Stimulated activated CD4-positive, alpha-beta T cell treated with anti-CD3 and anti-CD28 coated beads, TNF-alpha, amount 100 ng/mL, for 24 hours (primary cell): ENCODE data around the gene CELF1.

Experiments
- DNase-seq, 3 experiments: peaks; one replicate each; pipeline ENCODE4 v3.0.0-alpha.2; 2020; ENCODE audit warnings: low read depth in 3 of 3

The CELF1 gene

DNA sequence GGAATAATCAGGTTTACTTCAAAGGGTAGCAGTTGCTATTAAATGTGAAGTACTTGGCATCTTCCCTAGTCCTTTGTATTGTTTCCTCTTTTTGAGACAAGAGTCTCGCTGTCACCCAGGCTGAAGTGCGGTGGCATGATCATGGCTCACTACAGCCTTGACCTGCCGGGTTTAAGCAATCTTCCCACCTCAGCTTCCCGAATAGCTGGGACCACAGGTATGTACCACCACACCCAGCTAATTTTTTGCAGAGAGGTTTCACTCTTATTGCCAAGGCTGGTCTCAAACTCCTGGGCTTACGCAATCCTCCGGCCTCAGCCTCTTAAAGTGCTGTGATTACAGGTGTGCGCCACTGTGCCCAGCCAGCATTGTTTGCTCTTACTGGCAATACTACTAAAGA lies 67.8 kb downstream of the CELF1 start:
- DNase-seq = no peak

DNA sequence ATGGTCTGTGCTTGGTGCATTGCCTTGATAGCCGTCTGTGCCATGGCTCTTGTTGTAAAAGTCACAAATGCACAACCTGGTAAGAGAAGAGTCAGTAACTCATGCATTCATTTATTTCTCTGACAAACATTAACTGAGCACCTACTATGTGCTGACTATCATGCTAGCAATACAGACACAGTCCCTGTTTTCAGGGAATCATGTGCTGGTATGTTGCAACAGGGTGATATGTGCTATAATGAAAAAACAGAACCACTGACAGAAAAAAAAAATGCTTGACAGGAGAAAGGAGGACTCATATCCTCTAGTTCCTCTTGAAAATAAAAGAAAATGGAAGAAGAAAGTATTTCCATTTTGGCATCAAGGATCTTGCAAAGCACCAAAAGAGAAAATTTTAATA lies 69.5 kb downstream of the CELF1 start:
- no peak for DNase-seq

DNA sequence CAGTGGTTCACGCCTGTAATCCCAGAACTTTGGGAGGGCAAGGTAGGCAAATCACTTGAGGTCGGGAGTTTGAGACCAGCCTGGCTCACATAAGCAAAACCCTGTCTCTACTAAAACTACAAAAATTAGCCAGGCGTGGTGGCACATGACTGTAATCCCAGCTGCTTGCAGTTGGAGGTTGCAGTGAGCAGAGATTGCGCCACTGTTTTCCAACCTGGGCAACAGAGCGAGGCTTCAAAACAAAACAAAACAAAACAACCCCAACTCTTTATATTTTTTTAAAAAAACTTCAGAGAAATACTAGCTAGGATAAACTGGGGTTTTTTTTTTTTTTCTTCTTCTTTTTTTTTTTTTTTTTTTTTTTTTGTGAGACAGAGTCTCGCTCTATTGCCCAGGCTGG lies 72.2 kb downstream of the CELF1 start:
- no peak for DNase-seq

DNA sequence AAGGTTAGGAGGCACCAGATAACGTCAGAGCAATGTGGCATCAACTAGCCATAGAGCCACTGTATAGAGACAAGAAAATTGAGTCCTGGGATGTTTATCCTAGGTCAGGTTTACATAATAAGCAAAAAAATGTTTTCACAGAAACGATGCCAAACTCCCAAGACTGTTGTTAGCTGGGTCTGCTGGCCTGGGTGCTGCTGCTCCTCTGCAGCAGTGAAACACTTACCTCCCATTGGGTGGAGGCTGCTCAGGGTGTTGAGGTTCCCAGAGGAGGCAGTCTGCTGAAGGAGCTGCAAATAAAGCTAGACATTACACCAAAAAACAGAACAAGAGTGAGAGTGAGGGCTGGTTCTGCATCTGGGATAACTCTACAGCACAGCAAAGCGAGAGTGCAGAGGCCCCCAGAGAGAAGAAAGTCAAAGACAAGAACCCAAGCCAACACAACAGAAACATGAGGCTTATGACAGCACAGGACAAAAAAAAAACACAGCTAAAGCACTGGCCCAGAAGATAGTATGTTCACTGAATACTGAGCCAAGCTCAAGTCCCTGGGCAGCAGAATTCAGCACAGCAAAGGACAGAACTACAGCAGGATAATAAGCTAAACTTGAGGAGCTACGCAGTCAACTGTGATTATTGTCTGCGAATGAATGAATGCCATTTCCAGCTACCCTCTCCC lies 74.1 kb downstream of the CELF1 start:
- no peak for DNase-seq

DNA sequence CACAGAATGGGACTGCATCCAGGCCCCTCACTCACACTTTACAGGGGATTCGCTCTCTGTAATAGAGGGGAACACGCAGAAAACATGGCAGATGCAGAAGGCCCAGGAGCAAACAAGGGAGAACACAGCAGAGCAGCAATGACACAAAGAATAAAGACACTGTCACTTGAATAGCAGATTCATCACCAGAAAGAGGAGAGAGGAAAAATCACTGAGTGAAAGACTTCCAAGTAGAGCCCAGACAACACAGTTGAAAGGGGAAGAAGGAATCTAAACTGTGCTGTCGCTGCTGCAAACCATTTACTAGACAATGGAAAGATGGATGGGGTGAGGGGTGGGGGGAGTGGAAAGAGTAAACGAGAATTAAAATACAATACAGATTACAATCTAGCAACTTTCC lies 75.2 kb downstream of the CELF1 start:
- no peak for DNase-seq

DNA sequence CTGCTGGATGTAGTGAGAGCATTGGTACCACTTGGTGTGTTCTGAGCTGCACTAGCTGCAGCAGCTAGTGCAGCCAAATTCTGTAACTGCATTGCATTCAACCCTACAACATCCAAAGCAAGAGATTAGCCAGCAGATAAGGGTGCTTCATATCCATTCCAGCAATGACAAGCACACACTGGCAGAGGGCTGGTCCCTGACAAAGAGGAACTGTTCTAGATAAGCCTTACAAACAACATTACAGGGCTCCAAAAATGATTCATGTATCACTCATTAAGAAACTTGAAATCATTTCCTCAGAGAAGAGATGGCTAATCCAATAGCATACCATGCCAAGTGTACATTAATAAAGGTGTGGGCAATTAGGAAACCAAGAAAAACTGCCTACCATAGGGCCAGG lies 75.6 kb downstream of the CELF1 start:
- no peak for DNase-seq

DNA sequence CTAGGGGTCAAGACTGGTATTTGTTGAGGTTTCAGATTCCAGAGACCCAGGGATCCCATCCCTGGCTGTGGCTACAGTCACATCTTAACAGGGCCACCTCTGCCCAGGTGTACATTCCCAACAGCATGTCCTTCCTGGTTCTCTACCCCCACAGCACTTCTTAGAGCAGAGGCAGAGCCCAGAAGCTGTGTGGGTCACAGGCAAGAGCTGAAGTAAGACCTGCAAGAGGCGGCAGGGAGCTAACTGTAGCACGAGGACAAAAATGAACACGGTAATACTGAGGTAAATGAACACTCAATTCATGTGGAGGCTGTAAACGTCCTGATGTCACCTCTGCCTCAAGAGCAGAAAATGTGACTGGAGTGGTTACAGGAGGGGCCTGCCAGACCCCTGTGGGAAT lies 82.3 kb downstream of the CELF1 start:
- no peak for DNase-seq

DNA sequence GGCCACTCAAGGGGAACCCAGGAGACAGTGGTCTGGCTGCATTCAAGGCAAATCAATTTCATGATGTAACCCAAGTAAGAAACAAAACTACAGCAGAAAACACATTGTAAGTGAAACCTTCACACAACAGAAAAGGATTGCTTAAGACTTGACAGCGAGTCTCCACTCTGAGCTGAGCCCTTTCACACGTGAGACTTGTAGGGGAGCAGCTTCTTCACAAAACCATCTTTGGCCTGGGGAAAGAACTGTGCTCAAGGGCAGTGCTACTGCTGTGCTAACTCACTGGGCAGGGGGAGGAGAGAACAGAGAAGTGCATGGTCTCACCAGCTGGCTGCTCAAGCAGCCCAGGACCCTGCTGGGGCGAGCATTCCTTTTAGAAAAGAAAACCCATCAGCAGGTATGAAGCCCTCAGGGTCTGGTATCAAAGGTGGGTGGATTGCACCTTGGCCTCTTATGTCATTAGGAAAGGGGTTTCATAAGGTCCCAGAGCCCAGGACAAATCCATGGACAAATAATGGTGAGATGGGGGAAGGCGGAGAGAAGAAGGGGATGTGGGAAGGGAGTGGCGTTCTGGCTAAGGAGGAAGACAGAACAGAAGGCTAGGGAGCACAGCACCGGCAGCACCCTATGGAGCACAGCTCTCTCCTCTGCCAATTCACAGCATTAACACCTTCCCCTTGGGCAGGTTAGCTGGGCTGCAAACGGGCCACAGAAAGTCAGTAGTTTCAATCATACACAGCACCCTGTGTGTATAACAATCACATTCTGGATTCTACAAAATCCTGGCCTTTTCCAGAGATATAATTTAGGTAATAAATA lies 83.4 kb downstream of the CELF1 start:
- DNase-seq = no peak

DNA sequence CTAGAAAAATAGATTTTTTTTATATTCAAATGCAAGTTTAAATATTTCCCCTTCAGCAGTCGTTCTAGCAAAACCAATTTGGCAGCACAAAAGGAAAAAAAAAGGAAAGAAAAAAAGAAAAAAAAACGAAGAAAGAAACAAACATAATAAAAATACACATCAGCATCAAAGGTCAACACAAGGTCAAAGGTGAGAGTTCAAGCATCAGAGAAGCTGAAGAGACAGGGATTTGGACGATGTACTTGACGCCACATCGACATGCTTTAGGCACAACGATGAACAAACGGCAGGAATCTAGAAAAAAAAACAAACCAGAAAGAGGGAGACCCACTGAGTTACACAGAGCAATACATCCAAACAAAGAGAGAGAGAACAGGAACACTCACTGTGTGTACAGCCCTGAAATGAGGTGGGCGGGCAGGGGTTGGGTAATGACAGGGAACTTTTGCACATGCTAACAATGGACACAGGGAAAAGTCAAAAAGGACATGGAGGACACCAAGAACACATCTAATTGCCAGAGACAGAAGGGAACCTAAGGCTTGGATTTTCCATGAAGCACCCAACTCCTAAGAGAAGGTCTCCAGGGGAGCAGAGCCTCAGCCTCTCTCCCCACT lies 84.2 kb downstream of the CELF1 start:
- DNase-seq = no peak

DNA sequence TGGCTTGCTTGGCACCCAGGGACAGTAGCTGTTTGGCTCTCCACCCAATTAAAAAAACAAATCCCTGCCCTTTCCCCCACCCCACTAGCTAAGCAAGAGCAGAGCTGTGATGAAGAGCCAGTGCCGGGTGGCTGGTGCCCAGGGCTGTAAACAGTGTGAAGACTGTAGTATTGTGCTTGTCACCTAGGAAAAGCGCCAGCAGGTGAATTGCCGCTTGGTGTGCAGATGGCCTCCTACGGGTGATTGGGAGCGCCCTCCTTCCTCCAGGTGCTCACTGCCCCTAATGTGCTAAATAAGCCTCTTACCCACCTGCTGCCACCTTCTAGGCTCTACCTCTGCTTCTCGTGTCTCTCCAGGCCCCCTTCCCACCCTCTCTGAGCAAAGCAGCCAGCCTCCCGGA lies 85.6 kb downstream of the CELF1 start:
- no peak for DNase-seq

DNA sequence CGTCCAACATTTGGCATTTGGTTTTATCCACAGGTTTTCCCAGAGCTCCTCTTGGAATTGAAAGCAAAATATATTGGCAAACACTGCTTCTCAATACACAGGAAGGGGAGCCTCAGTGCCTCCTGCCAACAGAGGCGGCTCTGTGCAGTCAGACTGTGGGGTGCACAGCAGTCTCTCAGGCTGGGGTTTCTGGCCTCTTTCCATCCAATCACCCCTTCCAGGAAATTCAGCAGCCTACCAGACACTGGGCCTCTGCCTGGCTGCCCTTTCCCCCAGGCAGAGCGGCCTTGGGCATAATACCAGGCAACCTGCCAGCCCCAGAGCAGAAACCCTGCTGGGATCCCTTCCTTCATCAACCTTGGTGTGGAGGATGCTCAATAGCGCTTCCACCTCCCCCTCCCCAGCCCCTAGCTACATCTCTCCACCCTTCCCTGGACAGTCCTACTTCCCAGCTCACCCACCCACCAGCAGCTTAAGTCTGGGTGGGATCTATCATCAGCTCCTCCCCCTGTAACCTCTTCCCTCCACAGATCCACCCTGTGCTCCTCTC lies 86.2 kb downstream of the CELF1 start:
- no peak for DNase-seq

DNA sequence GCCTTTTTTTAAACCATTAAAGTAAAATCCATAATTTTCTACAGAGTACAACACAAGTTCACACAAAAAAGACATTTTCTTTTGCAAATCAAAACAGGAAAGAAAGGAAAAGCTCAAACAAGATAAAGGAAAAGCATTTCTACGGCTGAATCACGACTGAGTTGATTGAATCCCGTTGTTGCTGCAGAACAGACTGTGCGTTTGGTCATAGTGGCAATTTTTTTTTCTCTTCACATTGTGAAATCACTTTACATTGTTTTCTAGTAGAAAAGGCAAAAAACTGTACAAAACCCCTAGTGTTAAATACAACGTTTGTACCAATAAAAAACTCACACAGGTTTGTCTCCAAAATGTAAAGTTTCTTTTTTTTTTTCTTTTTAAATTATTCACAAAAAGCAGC lies 86.7 kb downstream of the CELF1 start:
- DNase-seq = no peak

DNA sequence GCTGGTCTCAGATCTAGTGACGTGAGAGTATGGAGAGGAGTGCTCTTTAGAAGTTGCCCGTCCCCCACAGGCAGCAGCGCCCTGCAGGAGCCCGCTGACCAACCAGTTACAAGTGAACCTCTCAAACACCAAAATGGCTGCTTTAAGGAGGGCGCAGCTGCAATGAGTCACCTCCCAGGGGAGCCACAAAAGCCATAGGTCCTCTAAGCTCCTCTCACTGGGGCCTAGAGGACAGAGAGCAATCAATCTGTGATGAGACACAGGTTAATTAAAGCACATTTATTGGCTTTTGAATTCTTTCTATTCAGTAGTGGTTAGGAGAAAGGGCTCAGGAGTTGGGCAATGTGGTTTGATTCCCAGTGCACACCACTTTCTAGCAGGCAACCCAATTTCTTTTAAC lies 88.4 kb downstream of the CELF1 start:
- no peak for DNase-seq

DNA sequence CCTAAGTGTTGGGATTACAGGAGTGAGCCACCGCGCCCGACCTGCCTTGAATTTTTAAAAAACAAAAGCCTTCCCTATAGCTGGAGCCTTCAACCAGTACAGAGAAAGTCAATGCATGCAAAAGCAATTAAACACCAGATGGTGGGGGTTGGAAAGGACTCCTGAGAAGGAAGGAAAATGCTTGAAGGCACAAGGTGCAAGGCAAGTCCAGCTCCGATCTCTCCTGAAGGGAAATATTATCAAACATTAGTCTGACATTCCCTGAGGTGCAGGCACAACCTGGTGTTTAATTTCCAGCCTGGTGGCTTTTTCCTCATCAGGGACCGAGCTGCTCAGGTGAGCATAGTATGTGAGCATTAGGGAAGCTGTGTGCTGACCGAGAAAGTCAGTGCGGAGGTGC lies 91.1 kb downstream of the CELF1 start:
- DNase-seq = no peak

DNA sequence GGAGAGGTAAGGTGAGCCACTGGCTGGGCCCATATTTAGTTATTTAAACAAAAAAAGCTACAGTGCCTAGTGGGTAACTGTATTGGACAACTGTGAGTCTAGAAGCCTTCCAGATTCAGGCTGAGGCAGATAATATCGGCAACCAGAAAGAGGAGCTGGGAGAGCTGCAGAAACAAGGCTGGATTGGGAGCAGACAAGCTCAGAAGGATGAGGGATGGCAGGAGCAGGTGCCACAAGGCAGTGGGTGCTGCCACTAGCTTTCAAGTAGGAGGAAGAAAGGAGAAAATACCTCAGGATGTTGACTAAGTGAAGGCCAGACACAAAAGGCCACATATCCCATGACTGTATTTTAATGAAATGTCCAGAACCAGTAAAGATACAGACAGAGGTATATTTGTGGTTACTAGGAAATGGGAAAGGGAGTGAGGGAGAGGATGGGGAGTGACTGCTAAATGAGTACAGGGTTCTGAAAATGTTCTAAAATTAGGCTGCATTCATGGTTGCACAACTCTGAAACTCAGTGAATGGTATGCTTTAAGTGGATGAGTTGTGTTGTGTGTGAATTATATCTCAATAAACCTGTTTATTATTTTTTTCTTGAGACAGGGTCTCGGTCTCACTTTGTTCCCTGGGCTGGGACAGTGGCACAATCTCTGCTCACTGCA lies 92.2 kb downstream of the CELF1 start:
- DNase-seq = no peak

DNA sequence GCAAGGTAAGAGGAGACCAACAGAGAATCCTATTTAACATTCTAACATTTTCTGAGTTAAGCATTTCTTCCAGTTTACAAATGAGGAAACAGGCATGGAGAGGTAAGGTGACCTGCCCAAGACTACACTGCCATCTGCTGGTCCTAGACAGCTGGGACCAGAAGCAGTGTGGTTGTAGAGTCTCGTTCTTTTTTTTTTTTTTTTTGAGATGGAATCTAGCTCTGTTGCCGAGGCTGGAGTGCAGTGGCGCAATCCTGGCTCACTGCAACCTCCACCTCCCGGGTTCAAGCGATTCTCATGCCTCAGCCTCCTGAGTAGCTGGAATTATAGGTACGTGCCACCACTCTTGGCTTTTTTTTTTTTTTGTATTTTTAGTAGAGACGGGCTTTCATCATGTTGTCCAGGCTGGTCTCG lies 98.7 kb downstream of the CELF1 start:
- DNase-seq = peak; percentile 15 to 51 (median 37)

DNA sequence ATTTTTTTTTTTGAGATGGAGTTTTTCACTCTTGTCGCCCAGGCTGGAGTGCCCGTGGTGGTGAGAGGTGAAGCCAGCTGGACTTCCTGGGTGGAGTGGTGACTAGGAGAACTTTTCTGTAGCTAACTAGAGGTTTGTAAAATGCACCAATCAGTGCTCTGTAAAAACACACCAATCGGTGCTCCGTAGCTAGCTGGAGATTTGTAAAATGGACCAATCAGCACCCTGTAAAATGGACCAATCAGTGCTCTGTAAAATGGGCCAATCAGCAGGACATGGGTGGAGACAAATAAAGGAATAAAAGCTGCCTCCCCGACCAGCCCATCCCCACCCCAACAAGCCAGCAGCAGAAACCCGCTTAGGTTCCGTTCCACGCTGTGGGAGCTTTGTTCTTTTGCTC lies 99.6 kb downstream of the CELF1 start:
- DNase-seq = no peak

DNA sequence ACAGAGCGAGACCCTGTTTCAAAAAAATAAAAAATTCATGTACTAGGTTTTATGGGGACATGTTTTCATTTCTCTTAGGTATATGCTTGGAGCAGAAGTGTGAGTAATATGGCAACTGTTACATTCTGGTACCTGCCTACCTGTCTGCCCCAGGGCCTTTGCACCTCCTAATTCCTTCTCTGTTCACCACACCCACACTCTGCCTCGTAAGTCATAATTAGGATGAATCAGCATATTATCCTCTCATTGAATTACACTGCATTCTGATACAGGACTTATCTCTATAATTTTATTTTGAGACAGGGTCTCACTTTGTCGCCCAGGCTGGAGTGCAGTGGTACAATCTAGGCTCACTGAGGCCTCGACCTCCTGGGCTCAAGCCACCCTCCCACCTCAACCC lies 100.9 kb downstream of the CELF1 start:
- no peak for DNase-seq

DNA sequence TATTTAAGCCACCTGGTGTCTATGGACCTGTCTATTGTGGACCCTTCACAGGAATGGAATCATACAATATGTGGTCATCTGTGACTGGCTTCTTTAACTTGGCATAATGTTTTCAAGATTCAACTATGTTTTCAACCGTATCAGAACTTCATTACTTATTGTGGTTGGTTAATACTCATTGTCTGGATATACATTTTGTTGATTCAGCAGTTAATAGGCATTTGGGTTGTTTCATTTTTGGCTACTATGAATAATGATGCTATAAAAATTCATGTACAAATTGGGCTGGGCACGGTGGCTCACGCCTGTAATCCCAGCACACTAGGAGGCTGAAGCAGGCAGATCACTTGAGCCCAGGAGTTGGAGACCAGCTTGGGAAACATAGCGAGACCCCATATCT lies 101.5 kb downstream of the CELF1 start:
- DNase-seq = no peak

DNA sequence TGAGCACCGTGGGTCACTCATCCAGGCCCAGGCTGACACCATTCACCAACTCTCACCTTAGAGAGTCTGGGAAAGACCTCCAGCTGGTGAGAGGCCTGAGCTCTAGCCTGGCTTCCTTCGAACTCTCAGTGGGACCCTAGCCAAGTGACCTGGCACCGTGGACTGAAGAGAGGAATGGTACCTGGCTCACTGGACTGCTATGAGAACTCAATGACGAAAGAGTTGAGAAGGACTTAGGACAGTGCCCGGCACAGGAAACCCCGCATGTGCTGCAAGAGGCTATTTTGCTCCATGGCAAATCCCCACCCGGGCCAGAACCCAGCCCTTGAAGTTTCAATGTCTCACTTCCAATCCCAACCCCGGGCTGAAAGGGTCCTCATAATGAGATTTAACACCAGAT lies 103.4 kb downstream of the CELF1 start:
- no peak for DNase-seq

DNA sequence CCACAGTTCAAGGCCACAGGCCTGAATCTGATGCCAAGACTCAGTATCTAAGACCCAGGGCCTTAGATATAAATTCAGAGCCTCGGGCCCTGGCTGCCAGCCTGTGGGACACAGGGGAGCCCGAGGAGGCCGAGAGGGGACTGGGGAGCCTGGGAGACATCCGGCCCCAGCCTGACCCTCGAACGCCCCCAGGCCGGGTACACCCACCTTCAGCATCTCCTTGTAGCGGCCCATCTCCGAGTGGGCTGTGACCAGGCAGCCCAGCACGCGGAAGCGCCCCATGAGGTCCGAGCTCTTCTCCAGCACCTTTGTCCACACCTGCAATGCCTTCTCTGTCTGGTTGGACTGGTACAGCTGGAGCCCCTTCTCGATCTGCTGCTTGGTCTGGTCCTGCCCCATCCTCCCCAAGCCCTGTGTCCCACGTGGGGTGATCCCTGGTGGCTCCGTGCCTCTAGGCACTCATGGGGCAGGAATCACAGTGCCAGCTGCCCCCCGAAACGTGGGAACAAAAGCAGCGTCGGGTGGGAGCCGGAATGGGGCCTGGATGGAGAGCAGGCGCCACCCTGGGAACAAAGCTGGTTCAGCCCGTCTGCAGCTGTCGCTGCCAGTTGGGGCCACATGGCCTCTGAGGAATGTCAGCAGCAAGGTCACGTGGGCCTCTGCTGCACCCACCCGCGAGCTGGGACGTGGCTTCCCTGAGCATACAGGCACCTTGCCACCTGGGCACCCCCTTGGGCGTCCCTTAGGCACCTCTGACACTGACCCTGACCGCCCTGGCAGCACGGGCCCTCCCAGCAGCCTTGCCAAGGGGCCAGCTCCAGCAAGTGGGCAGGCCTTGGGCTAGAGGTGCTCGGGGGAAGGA lies 104.1 kb downstream of the CELF1 start, which contains the start of gene RAPSN:
RAPSN (minus strand) TSS at position 571 of the 862 bp plus-strand sequence; CDS start at position 399, 172 bp downstream.
- DNase-seq = no peak
